HG03064 (cell line): ENCODE results near the gene ZSWIM3.
"Not testable (repeated sequence)": the region's sequence is repeated elsewhere in the genome, so short reads cannot be mapped to it uniquely, and the experiment has no call there.

Source experiments
- ATAC-seq: cut with Tn5 transposase; IDR thresholded peaks from one replicate; pipeline ENCODE4 v1.9.1; 2021; ENCODE audit warnings: low read depth; ENCODE audit not compliant: unreplicated experiment

Gene ZSWIM3

GRCh38 chr20:45857114-45857881 is at the start of gene ZSWIM3, which contains the start of gene ACOT8:
ZSWIM3 (plus strand) TSS chr20:45857614; CDS start chr20:45857826, 212 bp downstream.
ACOT8 (minus strand) TSS chr20:45857392; CDS start chr20:45857315, 77 bp downstream.
- ATAC-seq, result peak; percentile 84

GRCh38 chr20:45810191-45810970 is 47.0 kb upstream of the ZSWIM3 start:
- no peak for ATAC-seq

GRCh38 chr20:45812157-45813005 is 45.0 kb upstream of the ZSWIM3 start, which contains the start of gene UBE2C:
UBE2C (plus strand) TSS chr20:45812644; CDS start chr20:45812696, 52 bp downstream.
- peak; percentile 95 for ATAC-seq

DNA sequence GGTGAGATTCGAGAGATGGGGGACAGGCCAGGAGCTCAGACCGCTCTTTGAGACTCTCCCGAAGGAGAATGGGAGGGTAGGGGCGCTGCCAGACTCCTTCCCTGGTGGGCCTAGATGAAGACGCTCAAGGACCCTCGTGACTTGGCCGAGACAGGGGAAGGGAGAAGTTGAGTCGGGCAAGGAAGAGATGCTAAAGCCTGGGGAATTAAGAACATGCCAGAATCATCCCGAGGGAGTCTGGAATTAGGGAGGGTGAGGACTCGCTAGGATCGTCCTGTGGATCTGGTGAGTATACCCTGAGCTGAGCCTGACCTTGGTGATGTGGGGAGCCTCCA is 44.4 kb upstream of the ZSWIM3 start:
- no peak for ATAC-seq

DNA sequence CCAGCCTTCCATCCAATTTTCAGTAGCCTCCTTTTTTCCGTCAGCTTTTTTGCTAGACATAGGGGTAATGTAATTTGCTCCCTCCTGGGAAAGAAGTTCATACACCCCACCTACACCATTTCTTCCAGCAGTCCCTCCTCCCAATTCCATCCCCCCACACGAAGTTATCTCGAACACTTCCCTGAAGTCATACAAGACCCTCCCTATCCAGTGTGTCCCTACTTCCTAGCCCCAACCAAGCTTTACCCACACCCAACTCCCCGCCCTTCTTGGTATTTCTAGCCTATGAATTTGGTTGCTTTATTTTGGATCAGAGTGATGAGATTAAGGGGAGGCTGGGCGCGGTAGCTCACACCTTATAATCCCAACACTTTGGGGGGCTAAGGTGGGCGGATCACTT is 43.9 kb upstream of the ZSWIM3 start:
- ATAC-seq, result no peak

GRCh38 chr20:45814314-45814713 is 43.1 kb upstream of the ZSWIM3 start:
- ATAC-seq, result no peak

DNA sequence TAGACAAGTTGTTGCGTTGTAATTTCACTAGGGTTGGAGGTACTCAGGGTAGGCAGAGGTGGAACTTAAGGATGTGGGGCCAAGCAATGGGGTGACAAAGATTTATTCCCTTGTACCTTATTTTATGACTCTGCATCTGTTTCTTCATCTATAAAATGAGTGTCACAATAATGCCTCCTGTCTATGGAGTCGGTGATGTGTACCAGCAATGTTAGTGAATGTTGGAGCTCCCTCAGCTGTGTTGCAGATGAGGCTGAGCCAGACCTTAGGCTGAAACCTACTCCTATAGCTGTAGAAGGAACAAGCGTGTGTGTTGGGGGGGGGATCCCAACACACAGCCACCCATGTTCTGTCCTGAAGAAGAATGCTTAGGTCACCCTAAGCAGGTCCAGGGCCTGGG is 40.5 kb upstream of the ZSWIM3 start:
- no peak for ATAC-seq

GRCh38 chr20:45817376-45818194 is 39.8 kb upstream of the ZSWIM3 start:
- ATAC-seq, result no peak

GRCh38 chr20:45818239-45818638 is 39.2 kb upstream of the ZSWIM3 start:
- ATAC-seq, result no peak

GRCh38 chr20:45819466-45819865 is 37.9 kb upstream of the ZSWIM3 start:
- no peak for ATAC-seq

GRCh38 chr20:45821947-45822346 is 35.5 kb upstream of the ZSWIM3 start:
- ATAC-seq, result no peak

GRCh38 chr20:45822857-45823256 is 34.6 kb upstream of the ZSWIM3 start:
- ATAC-seq, result no peak

GRCh38 chr20:45823949-45824835 is 33.2 kb upstream of the ZSWIM3 start:
- ATAC-seq, result no peak

- no peak for ATAC-seq
Observed at GRCh38 chr20:45826381-45827019, 30.9 kb upstream of the ZSWIM3 start.

DNA sequence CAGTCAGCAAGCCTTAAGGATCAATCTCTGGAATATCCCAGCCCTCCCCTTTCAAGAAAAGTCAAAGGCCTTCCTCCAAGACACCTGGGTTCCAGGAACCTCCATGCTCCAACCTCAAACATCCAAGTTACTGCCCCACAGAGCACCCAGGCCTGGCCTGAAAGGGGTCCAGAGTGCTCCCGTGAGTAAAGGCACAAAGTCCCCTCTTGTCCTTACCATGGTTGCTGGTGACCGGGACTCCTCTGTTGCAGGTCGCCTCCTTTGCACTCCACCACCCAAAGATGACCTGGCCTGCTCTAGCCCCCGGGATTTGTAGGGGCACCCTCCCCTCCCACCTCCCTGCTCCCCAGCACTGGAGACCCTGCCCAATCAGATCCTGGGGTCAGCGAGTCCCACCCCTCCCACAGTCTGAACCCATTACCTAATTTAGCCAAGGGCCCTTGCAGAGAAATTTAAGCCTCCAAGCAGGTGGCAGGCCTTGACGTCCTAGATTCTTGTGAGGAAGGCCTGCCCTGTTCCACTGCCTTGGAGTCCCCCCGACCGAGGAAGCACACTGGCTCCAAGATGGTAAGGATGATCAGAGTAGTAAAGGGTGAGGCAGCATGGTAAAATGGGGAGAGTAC is 30.3 kb upstream of the ZSWIM3 start, which contains the start of gene TNNC2:
Gene TNNC2 (minus strand): TSS at position 283 of the 623 bp plus-strand sequence. CDS start 64 bp downstream, at position 219.
- ATAC-seq, result no peak

DNA sequence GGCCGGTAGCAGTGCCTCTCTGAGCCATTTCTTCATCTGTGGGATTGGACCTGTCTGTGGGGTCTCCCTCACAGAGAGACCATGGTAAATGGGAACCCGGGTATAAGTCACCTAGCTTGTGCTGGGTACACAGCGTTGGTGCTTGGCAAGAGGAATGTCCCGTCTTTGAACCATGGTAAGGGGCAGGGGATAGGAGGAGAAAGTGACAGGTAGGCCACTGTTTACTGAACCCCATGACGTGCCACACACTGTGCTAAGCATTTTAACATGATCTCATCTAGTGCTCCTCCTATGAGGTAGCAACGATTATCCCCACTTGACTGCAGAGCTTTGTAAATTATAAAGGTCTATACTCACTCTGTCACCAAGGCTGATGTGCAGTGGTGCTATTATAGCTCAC is 29.7 kb upstream of the ZSWIM3 start:
- ATAC-seq, result no peak

GRCh38 chr20:45828589-45828988 is 28.8 kb upstream of the ZSWIM3 start:
- no peak for ATAC-seq

DNA sequence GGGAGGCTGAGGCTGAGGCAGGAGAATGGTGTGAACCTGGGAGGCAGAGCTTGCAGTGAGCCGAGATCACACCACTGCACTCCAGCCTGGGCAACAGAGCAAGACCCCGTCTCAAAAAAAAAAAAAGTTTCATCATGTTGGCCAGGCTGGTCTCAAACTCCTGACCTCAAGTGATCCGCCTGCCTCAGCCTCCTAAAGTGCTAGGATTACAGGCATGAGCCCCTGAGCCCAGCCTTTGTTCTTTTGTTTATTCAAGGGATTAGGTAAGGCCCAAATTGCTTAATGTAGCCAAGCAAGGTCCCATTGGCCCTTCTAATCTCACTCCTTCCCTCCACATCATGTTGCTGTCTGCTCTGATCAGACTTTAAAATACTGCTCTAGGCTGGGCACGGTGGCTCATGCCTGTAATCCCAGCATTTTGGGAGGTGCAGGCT is 27.7 kb upstream of the ZSWIM3 start:
- not testable (repeated sequence) for ATAC-seq
